ENCODE measurements around the gene PRSS22.

Gene PRSS22

DNA sequence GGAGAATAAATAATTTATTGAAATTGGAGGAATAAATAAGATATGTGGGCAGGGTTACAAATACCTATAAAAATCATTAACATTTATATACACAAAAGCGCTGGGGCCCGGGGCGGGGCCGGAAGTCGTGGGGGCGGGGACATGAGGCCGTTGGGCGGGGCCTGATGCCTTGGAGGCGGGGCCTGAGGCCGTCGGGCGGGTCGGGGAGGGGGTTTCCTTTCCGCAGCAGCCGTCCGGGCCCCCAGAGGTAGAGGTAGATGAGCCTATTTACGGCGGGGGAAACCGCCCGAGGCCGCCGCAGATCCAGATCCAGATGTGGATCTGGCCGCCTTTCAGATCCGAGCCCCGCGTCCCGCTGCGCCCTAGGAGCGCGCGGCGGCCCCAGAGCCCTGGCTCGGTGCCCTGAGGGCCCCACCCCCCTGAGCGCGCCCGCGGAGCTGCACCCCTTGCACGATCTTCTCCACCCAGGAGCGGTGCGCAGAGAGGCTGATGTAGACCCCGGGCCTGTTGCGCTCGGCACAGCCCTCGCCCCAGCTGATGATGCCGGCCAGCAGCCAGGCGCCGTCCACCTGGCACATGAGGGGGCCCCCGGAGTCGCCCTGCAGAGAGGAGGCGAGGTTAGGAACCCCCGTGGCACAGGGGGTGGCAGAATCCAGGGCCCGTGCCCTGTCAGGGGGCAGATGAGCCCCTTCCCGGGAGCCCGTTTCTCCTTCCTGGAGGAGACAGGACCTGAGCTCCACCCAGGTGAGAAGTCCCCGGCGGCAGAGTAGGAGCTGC lies 5.1 kb downstream of the PRSS22 start:
- no peak for DNase-seq (ENCODE audit: low spot score)

DNA sequence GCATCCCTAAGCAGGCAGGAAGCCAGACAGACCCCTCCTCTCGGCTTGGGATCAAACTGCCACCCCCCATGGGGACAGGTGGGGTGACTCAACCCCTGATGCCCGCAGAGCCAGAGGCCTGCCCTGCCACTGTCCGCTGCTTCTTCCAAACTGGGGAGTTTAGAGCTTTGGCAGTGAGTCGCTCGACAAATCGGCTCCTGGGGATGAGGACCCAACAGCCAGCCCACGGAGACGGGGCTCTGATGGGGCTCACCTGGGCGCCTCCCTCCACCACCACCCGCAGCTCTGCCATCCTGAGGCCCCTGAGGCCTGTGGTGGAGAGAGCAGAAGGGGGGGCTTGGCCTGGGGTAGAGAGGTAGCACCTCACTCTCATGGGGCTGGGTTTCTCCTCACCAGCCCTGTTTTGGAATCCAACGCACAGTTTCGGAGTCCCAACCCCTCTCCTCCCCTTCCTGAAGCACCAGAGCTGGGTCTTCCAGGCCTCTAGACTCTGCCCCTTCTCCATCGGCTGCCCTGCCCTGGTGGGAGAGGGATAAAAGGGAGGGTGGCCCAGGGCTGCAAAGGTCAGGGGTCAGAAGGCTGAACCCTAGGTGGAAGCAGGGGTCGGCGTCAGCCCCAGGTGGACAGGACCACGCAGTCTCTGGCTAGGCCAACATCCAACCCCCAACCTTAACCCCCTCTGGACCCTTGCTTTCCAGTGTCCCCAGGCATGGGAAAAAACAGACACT lies 5.8 kb downstream of the PRSS22 start:
- DNase-seq (ENCODE audit: low spot score) = no peak

DNA sequence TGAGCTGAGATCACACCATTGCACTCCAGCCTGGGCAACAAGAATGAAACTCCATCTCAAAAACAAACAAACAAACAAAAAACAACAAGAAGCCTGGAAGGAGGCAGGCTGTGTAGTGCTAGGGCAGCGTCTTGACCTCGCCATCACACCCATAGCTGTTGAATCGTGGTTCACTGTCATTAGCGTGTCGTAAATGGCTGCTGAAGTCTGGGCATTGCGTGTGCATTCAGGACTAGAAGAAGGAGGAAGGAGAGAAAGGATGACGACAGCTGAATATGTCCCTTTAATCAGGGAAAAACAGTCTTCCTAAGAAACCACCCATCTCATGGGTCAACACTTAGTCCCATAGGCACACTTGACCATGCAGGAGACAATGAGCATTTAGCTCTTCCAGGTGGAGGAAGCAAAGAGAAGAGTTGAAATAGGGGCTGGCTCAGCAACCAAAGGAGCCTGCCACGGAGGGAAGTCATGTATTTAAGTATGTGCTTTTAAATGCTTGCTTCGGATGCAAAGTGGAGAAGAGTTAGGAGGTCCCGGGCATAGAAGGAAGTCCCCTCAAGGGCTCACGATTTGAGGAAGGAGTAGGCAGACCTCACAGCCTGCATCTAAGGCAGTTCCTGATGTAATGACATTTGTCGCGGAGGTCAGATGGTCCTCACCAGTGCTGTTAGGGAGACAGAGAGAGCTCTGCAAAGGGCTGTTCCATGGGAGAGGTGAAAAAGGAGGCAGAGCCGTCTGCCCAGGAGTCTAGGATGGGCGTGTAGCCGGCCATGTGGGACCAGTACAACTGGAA lies 8.8 kb downstream of the PRSS22 start:
- no peak for DNase-seq (ENCODE audit: low spot score)

DNA sequence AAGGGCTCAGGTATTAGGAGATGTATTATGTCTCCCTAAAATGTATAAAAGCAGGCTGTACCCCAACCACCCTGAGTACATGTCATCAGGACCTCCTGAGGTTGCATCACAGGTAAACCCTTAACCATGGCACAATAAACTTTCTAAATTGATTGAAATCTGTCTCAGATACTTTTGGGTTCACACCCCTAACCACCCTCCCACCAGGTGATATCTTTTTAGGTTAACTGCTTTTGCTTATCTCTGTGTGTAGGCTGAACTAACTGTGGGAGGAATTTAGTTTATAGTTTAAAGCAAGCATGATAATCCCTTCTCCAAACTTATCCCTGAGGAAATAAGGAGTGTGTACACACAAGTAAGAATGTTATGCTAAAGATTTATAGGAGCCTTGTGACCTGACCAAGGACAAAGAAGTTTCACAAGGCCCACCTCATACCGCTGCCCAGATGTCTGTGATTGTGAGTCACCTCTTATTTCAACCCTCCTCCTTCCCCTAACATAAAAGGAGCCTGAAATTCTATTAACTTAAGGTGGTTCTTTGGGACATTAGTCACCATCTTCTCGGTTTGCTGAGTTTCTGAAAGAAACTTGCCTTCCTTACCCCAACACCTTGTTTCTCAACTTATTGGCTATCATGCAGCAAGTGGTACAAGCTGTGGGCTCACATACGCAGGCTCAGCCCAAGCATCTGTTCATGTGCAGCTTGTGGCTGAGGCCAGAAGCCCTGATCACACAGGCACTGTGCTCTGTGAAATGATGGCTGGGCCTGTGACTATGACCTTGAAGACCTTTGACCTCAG lies 11.3 kb downstream of the PRSS22 start:
- DNase-seq (ENCODE audit: low spot score) = peak; percentile 43

DNA sequence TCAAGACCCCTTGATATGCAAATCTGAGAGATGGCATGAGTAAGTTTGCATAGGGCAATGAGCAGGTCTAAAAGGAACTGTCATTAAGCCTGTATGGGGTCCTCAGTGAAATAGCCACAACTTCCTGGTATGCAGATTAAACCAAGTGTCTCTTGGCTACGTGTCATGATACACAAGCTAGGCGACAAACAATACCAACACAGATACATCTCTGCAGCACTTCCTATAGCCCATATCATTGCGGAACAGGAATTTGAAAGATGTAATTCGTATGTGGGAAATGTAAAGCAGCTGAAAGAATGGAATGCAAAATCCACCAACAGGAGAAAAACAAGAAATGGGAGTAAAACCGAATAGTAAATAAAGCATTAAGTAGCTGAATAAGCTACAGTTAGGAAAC lies 12.9 kb downstream of the PRSS22 start:
- DNase-seq (ENCODE audit: low spot score) = no peak

GRCh38 chr16:2843526-2843925 lies 14.4 kb downstream of the PRSS22 start:
- DNase-seq (ENCODE audit: low spot score) = no peak

DNA sequence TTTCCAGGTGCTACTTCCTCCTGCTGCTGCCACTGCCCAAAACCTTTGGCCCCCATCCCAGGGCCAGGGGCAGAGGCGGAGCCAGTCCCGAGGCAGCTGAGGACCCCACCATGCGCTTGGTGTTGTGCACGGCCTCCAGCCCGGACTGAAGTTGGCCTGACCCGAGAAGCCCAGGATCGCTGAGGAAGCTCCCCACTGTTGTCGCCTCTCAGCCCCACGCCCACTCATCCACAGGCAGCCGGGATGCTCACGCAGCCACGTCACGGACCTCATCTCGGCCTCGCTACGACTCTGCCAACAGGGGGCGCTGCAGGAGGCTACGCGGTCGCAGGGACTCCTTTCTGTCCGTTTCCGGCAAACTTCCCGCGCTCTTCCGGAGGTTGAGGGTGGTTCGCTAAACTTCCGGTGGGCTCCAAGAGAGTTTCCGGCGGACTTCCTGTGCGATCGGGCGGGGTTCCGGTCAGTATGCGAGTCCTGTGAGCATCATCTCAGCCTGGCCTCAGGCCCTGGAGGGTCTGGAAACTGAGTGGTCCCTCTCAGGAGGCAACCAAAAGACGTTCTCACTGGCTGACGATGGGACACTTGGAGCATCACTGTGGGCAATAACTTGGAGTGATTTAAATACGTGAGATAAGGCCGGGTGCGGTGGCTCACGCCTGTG lies 15.5 kb downstream of the PRSS22 start:
- DNase-seq (ENCODE audit: low spot score) = peak; percentile 55

- no peak for DNase-seq (ENCODE audit: low spot score)
Measured at GRCh38 chr16:2841606-2842339, 16.2 kb downstream of the PRSS22 start.

GRCh38 chr16:2840914-2841313 lies 17.1 kb downstream of the PRSS22 start:
- no peak for DNase-seq (ENCODE audit: low spot score)

DNA sequence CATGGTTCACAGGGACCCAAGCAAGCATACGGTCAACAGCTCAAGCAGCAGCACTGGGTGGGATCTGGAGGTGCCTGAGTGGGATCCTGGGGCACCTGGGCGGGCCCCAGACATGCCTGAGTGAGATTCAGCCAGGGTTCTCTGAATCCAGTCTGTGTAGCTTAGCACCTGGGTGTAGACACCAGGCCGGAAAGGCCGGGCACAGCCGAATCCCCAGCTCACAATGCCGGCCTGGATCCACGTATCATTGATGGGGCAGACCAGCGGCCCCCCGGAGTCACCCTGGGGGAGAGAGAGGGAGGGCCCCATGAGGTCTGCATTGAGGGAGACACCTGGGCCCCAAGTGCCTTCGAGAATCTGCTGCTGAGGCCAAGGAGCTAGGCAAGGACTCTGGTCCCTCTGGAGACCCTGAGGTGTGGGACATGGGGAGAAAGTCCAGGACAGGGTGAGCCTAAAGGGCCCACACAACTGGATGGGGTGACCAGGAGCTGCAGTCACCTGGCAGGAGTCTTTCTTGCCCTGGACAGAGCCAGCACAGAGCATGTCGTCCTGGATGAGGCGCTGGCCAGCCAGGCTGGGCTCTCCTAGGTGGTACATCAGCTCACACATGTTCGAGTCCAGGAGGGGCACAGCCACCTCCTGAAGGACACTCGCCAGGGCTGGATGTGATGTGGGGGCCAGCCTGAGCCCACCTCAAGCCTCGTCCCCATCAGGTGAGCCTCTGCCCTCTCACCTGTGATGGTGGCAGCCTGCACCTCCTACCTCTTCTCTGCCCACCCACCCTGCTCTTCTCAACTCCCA lies 18.1 kb downstream of the PRSS22 start:
- DNase-seq (ENCODE audit: low spot score) = no peak

- peak; percentile 91 for DNase-seq (ENCODE audit: low spot score)
Measured at GRCh38 chr16:2838928-2839327, 19.0 kb downstream of the PRSS22 start.

DNA sequence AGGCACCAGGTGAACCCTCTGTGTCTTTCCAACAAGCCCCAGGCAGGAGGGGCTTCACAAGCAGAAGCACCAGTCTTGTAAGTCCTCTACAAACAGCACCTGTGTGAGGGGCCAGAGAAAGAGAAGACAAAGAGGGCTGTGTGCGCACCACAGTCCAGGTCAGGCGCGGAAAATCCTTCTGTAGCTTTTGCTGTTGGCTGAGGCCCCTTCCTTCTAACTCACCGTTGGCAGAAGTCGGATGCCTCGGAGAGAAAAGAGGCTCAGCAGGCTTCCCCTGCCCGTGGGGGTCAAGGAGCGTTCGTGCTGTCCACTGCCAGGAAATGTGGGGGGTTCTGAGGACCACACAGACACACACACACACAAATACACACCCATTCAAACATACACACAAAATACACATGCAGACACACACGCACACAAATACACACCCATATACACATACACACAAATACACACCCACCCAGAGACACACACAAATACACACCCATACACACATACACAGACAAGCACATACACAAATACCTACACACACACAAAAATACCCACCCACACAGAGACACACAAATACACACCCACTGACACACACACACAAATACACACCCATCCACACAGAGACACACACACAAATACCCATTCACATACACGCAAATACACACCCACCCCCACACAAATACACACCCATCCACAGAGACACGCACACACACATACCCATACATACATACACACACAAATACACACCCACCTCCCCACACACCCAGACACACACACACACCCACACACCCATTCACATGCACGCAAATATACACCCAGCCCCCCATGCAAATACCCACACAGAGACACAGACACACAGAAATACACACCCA lies 21.1 kb downstream of the PRSS22 start:
- DNase-seq (ENCODE audit: low spot score) = no peak

DNA sequence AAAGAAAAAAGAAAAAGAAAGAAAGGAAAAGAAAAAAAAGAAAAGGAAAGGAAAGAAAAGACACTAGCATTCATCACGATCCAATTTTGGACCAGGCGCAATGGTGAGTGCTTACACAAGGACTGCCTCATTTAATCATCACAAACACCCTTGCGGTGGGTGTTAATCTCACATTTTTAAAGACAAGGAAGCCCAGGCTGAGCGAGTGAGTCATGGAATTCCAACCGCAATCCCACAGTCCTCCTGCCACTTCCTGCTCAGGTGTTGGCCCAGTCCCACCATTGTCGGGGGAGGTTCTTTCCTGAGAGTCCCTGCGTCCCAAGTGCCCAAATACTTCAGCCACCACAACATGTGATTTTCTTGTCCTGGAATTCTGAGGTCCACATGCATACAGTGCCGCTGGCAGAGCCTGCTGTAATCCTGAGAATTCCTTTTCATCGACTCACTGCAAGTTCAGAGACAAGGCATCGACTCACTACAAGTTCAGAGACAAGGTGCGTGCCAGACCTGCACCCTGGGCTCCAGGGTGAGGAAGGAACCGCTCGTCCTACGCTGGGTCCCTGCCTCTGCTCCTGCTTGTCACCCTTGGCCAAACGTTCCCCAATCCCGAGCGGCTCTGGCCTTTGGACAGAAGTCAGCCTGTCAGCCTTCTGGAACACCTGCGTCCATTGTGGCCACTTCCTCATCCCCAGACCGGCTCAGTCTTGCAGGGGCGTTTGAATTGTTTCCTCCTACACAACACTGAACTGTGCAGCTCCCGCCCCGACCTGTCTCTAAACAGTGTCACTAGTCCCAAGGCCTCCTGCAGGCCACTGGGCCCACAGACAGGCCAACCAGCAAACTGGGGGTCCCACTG lies 22.1 kb downstream of the PRSS22 start:
- DNase-seq (ENCODE audit: low spot score) = peak; percentile 92

GRCh38 chr16:2834968-2835367 lies 23.0 kb downstream of the PRSS22 start:
- DNase-seq (ENCODE audit: low spot score) = no peak

GRCh38 chr16:2833776-2834175 lies 24.2 kb downstream of the PRSS22 start:
- no peak for DNase-seq (ENCODE audit: low spot score)

DNA sequence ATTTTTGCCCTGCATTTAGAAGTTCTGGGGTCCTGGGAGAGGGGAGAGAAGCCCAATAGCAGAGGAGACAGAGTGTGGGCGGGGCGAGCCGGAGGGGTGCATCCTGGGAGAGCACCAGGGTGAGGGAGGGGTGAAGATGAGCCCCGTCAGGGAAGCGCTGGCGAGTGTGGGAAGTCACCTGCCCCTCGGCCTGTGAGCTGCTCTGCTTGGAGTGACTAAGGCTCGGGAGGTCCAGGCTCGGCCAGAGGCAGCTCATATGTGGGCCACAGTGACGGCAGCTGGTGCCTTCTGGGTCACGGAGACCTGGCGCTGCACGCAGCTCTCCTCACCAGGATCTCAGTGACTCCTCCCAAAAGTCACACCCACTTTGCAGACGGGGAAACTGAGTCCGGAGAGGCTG lies 26.8 kb downstream of the PRSS22 start:
- DNase-seq (ENCODE audit: low spot score) = no peak

DNA sequence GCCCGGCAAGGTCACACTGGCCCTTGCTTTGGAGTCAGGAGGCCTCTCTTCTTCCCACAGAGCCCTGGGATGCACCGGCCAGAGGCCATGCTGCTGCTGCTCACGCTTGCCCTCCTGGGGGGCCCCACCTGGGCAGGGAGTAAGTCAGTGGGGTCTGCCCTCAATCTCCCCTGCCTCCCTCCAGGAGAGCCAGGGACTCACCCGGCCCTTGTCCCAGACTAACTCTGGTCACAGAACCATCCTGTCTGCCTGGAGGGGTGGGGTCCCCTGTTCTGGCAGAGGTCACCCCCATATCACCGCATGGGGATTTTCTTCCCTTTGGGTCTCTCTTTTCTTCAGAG lies 27.6 kb downstream of the PRSS22 start:
- no peak for DNase-seq (ENCODE audit: low spot score)
